Upper lobe of right lung (tissue), 1 donor: ENCODE data around the gene KLF17. TPM values are rescaled to one million over a fixed set of nuclear protein-coding genes. Genes with fewer than 3 reads are reported as not detected.

Experiments
- ATAC-seq: fragments of 200-7000 bp; cut with Tn5 transposase; one replicate; pipeline ENCODE4 v1.9.1; 2020; ENCODE audit warnings: mild to moderate bottlenecking, moderate library complexity
- DNase-seq: peaks from one replicate; pipeline ENCODE4 v3.0.0-alpha.2; 2020
- H3K27ac ChIP-seq: fragments of 200-600 bp; one replicate; pipeline ENCODE4 v1.8.0; 2022
- H3K27me3 ChIP-seq: fragments of 200-600 bp; one replicate; pipeline ENCODE4 v1.8.0; 2022; ENCODE audit warnings: mild to moderate bottlenecking
- H3K36me3 ChIP-seq: fragments of 200-600 bp; one replicate; pipeline ENCODE4 v1.8.0; 2022
- H3K4me1 ChIP-seq: fragments of 200-600 bp; one replicate; pipeline ENCODE4 v1.8.0; 2022
- H3K4me3 ChIP-seq: fragments of 200-600 bp; one replicate; pipeline ENCODE4 v1.8.0; 2022; ENCODE audit warnings: mild to moderate bottlenecking
- H3K9me3 ChIP-seq: fragments of 200-600 bp; one replicate; pipeline ENCODE4 v1.8.0; 2022
- CTCF ChIP-seq: fragments of 200-600 bp; IDR thresholded peaks from one replicate; pipeline ENCODE4 v1.8.0; 2022; ENCODE audit warnings: antibody characterized with exemption
- intact Hi-C: fragments of 100-400 bp; cut with DNase I; formaldehyde crosslinking; loops from one replicate; pipeline ENCODE4 v1.11.0; 2022
- total RNA-seq: library from RNA; stranded (reverse); fragmentation: NEBNext Ultra II Directional; extraction: Animal tissue kit (Norgen Biotek cat#: 25700); gene quantifications from one replicate; pipeline ENCODE4 v1.2.1, GENCODE V29; 2021
- donor health status: DM: no; HTN: yes; CAD: no; lungs with severe emphysema.

Gene KLF17
- total RNA-seq, 1 donor from 2014 or later, result 0.52 TPM

GRCh38 chr1:44101328-44101727, 17.3 kb upstream of the KLF17 start:
- no peaks in the 10 kb centered on the region for H3K27me3 ChIP-seq
- intact Hi-C loops, result no loop called here
- H3K27ac ChIP-seq, result no peak overlapping the region

GRCh38 chr1:44103270-44104131, 15.1 kb upstream of the KLF17 start:
- no peak for ATAC-seq
- Histone ChIP-seq H3K4me1 (no peaks in the 10 kb centered on the region), H3K9me3 (no peaks in the 10 kb centered on the region), H3K36me3 (no peaks in the 10 kb centered on the region), H3K4me3 (no peak overlapping the region), H3K27me3 (no peaks in the 10 kb centered on the region), H3K27ac (no peak overlapping the region)
- intact Hi-C loops, result no loop called here
- peak; percentile 63 for DNase-seq
- TF ChIP-seq CTCF, result no peak

More at GRCh38 chr1:44101328-44101727, 17.3 kb upstream of the KLF17 start:
- no peak for ATAC-seq
- Histone ChIP-seq H3K36me3 (no peaks in the 10 kb centered on the region), H3K4me3 (no peak overlapping the region), H3K9me3 (no peaks in the 10 kb centered on the region), H3K4me1 (no peaks in the 10 kb centered on the region)
- TF ChIP-seq CTCF, result no peak
- DNase-seq, result no peak

- DNase-seq (no peak), ATAC-seq (no peak)
- Histone ChIP-seq H3K36me3 (no peaks in the 10 kb centered on the region), H3K4me3 (no peak overlapping the region), H3K27ac (no peak overlapping the region), H3K9me3 (no peaks in the 10 kb centered on the region), H3K4me1 (no peaks in the 10 kb centered on the region), H3K27me3 (no peaks in the 10 kb centered on the region)
- intact Hi-C loops, result no loop called here
- TF ChIP-seq CTCF, result no peak
Observed at GRCh38 chr1:44105810-44106209, 12.8 kb upstream of the KLF17 start.

GRCh38 chr1:44108241-44108640, 10.4 kb upstream of the KLF17 start:
- no peak overlapping the region for H3K27ac ChIP-seq
- H3K36me3 ChIP-seq, result no peaks in the 10 kb centered on the region
- intact Hi-C loops, result no loop called here
- no peak for TF ChIP-seq CTCF
- H3K4me3 ChIP-seq, result no peak overlapping the region
- H3K27me3 ChIP-seq, result no peaks in the 10 kb centered on the region
- H3K9me3 ChIP-seq, result no peaks in the 10 kb centered on the region
- no peak for DNase-seq
- H3K4me1 ChIP-seq, result no peaks in the 10 kb centered on the region
- no peak for ATAC-seq

GRCh38 chr1:44108971-44109370, 9.7 kb upstream of the KLF17 start:
- H3K9me3 ChIP-seq, result no peaks in the 10 kb centered on the region
- TF ChIP-seq CTCF, result no peak
- no peak overlapping the region for H3K27ac ChIP-seq
- intact Hi-C loops, result no loop called here
- DNase-seq (no peak), ATAC-seq (no peak)
- H3K4me3 ChIP-seq, result no peak overlapping the region
- no peaks in the 10 kb centered on the region for H3K4me1 ChIP-seq
- no peaks in the 10 kb centered on the region for H3K27me3 ChIP-seq
- H3K36me3 ChIP-seq, result no peaks in the 10 kb centered on the region
